PC-9 (cell line): Measurements from ENCODE around the gene C17orf100.

ENCODE experiments used
- CTCF ChIP-seq: fragments of 200-600 bp; sonication (generic); conservative IDR thresholded peaks from 2 replicates; pipeline ENCODE4 v1.6.1; 2017; ENCODE audit warnings: mixed run types, antibody characterized with exemption, mild to moderate bottlenecking, moderate library complexity
- EZH2 ChIP-seq: fragments of 200-600 bp; sonication (generic); IDR thresholded peaks from 2 replicates; pipeline ENCODE4 v1.8.0; 2017; ENCODE audit warnings: antibody characterized with exemption, low read depth

GRCh38 chr17:6696906-6697305 lies 45.3 kb downstream of the C17orf100 start:
- TF ChIP-seq EZH2 (no peak), CTCF (no peak)
